ENCODE data around the gene ZSCAN26. TPM values are rescaled to one million over a fixed set of nuclear protein-coding genes. Genes with fewer than 3 reads are reported as not detected.
A peak's percentile ranks its signal among the peaks of the same experiment; 100 is the strongest.

The ZSCAN26 gene
- total and polyA plus RNA-seq, 2 donors from 2014 or later: 11.8 to 17.2 TPM

DNA sequence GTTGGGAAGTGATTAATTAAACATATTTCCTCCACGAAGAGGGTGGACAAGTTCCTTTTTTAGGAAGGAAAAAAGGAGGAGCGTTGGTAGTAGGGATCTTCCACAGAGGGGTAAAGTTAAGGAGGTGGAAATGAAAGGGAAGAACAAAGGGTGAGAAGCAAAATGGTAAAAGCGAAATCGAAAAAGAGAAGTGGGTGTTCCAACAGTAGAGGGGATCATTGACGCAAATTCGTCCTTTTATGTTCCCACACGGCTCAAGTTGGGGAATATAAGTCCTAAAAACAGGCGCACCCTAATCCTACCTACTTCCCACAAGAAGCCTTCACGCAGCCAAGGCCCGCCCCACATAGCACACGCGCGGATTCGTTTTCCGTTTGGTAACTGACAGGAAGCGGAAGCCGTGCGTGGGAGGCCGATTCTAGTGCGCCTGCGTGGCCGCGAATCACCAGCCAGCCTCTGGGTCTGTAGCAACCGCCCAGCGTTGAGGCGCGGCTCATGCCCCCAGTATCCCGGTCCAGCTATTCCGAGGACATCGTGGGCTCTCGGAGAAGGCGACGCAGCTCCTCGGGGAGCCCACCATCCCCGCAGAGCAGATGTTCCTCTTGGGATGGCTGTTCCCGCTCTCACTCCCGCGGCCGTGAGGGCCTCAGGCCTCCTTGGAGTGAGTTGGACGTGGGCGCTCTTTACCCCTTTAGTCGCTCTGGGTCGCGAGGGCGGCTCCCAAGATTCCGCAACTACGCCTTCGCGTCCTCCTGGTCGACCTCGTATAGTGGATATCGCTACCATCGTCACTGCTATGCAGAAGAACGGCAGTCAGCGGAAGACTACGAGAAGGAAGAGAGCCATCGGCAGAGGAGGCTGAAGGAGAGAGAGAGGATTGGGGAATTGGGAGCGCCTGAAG, 7.8 kb upstream of the ZSCAN26 start, which contains the start of gene NKAPL:
NKAPL (plus strand) TSS at position 421 of the 901 bp plus-strand sequence; CDS start at position 496, 75 bp downstream.
- peak within 1 kb of the TSS in 1 of 3 donors; percentile 51 for H3K9ac ChIP-seq (ENCODE audit: low read length in 3 of 3)
- FAIRE-seq (no peak), DNase-seq (peak; percentile 68 to 92 (median 83))
- H3K27ac ChIP-seq (ENCODE audit: low read depth in 2 of 2, low read length in 2 of 2): no peak within 1 kb of the TSS
- TF ChIP-seq CTCF (IDR thresholded peaks at IDR 0.05; ENCODE audit: borderline replicate concordance, extremely low read depth, insufficient read depth): no peak
- no peaks in the 10 kb centered on the region for H3K27me3 ChIP-seq (ENCODE audit: control insufficient read depth, insufficient read depth, low read length)
- H3K4me1 ChIP-seq (ENCODE audit: control insufficient read depth in 2 of 3, insufficient read depth in 2 of 3, low read depth in 1 of 3, low read length in 3 of 3): peaks cover 0 to 2% (median 0%) of the 10 kb centered on the region in 3 donors
- peaks cover 0 to 6% (median 0%) of the 10 kb centered on the region in 3 donors for H3K9me3 ChIP-seq (ENCODE audit: control insufficient read depth in 2 of 3, insufficient read depth in 1 of 3, low read length in 3 of 3)
- H3K4me3 ChIP-seq (ENCODE audit: low read length in 3 of 3): peak within 1 kb of the TSS; percentile 68 to 73 (median 72)
- intact Hi-C loops (cut with DNase I): no loop called here
- no peaks in the 10 kb centered on the region for H3K36me3 ChIP-seq (ENCODE audit: control insufficient read depth in 2 of 3, insufficient read depth in 3 of 3, low read length in 3 of 3)

- no peak for DNase-seq
- Histone ChIP-seq H3K4me1 (ENCODE audit: control insufficient read depth in 2 of 3, insufficient read depth in 2 of 3, low read depth in 1 of 3, low read length in 3 of 3) (peaks cover 0 to 5% (median 4%) of the 10 kb centered on the region in 3 donors), H3K27me3 (ENCODE audit: control insufficient read depth, insufficient read depth, low read length) (no peaks in the 10 kb centered on the region), H3K9ac (ENCODE audit: low read length in 3 of 3) (no peak overlapping the region), H3K36me3 (ENCODE audit: control insufficient read depth in 2 of 3, insufficient read depth in 3 of 3, low read length in 3 of 3) (no peaks in the 10 kb centered on the region), H3K9me3 (ENCODE audit: control insufficient read depth in 2 of 3, insufficient read depth in 1 of 3, low read length in 3 of 3) (peaks cover 0 to 6% (median 0%) of the 10 kb centered on the region in 3 donors), H3K4me3 (ENCODE audit: low read length in 3 of 3) (no peak overlapping the region), H3K27ac (ENCODE audit: low read depth in 2 of 2, low read length in 2 of 2) (no peak overlapping the region)
- FAIRE-seq: no peak
- no peak for TF ChIP-seq CTCF (IDR thresholded peaks at IDR 0.05; ENCODE audit: borderline replicate concordance, extremely low read depth, insufficient read depth)
- intact Hi-C loops (cut with DNase I): no loop called here
These were observed 3.0 kb upstream of the ZSCAN26 start for GRCh38 chr6:28263922-28264321.

GRCh38 chr6:28264834-28265401, 2.0 kb upstream of the ZSCAN26 start:
- no peak overlapping the region for H3K9ac ChIP-seq (ENCODE audit: low read length in 3 of 3)
- intact Hi-C loops (cut with DNase I): no loop called here
- H3K4me3 ChIP-seq (ENCODE audit: low read length in 3 of 3): no peak overlapping the region
- no peak overlapping the region for H3K27ac ChIP-seq (ENCODE audit: low read depth in 2 of 2, low read length in 2 of 2)
- H3K4me1 ChIP-seq (ENCODE audit: control insufficient read depth in 2 of 3, insufficient read depth in 2 of 3, low read depth in 1 of 3, low read length in 3 of 3): peaks cover 0 to 4% (median 3%) of the 10 kb centered on the region in 3 donors
- no peaks in the 10 kb centered on the region for H3K9me3 ChIP-seq (ENCODE audit: control insufficient read depth in 2 of 3, insufficient read depth in 1 of 3, low read length in 3 of 3)
- no peak for DNase-seq
- no peak for TF ChIP-seq CTCF (IDR thresholded peaks at IDR 0.05; ENCODE audit: borderline replicate concordance, extremely low read depth, insufficient read depth)
- H3K27me3 ChIP-seq (ENCODE audit: control insufficient read depth, insufficient read depth, low read length): no peaks in the 10 kb centered on the region
- no peaks in the 10 kb centered on the region for H3K36me3 ChIP-seq (ENCODE audit: control insufficient read depth in 2 of 3, insufficient read depth in 3 of 3, low read length in 3 of 3)
- no peak for FAIRE-seq
